ENCODE data around the gene SUV39H1.
"Not testable (repeated sequence)": the region's sequence is repeated elsewhere in the genome, so short reads cannot be mapped to it uniquely, and the experiment has no call there.

The SUV39H1 gene

DNA sequence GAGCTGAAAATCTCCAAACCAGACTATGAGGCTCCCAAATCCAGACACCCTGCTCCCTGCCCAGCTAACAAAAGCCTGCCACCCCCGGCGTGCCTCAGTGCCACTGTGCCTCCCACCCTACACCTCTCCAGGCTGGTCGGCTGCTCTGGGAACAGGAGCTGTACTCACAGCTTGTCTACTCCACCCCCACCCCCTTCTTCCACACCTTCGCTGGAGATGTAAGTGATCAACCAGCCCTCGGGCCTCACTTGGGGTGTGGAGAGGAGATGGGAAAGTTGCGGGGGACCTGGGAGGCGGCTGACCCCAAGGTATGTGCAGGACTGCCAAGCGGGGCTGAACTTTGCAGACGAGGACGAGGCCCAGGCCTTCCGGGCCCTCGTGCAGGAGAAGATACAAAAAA is 11.1 kb upstream of the SUV39H1 start:
- DNase-seq (ENCODE audit: low read depth in 2 of 2) = no peak

DNA sequence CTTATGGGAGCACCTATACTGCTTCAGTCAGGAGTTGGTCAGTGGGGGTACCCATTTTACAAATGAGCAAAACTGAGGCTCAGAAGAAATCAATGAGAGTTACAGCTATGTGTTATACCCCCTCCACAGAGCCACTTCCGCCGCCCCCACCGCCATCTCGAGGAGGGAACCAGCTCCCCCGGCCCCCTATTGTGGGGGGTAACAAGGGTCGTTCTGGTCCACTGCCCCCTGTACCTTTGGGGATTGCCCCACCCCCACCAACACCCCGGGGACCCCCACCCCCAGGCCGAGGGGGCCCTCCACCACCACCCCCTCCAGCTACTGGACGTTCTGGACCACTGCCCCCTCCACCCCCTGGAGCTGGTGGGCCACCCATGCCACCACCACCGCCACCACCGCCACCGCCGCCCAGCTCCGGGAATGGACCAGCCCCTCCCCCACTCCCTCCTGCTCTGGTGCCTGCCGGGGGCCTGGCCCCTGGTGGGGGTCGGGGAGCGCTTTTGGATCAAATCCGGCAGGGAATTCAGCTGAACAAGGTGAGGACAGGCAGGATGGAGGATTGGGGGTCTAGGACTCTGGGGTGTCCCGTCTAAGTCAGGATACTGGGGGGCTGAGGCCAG is 7.9 kb upstream of the SUV39H1 start:
- DNase-seq (ENCODE audit: low read depth in 2 of 2) = no peak

DNA sequence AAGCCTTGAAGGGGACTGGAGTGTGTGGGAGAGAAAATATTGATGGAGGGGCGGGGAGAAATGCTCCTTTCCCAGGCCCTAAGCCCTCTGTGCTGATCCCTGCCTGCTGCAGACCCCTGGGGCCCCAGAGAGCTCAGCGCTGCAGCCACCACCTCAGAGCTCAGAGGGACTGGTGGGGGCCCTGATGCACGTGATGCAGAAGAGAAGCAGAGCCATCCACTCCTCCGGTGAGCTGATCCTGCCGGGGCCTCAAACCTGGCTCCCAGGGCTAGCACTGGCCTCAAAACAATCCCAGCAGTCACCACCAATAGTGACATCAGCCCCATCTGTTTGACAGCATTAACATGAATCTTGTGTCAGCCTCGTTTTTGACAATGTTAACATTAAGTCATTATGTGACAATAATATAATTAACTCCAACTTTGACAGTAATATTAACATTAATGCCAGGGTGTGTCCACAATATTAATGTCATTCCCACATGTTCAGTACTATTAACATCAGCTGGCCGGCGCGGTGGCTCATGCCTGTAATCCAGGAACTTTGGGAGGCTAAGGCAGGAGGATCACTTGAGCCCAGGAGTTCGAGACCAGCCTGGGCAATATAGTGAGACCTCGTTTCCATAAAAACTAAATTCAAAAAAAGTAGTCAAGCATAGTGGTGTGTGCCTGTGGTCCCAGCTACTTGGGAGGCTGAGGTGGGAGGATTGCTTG is 7.2 kb upstream of the SUV39H1 start:
- DNase-seq (ENCODE audit: low read depth in 2 of 2) = no peak

DNA sequence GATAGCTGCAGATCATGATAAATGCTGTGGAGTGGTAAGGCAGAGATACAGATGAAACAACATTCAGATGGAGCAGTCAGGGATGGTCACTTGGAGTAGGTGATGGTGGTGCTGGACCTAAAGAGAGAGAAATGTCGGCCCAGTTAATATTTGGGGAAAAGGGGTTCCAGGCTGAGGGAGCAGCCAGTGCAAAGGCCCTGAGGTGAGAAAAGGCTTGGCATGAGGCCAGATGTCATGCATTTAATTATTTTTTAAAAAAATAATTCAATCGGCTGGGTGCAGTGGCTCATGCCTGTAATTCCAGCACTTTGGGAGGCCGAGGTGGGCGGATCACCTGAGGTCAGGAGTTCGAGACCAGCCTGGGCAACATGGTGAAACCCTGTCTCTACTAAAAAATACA is 4.8 kb upstream of the SUV39H1 start:
- not testable (repeated sequence) for DNase-seq (ENCODE audit: low read depth in 2 of 2)

DNA sequence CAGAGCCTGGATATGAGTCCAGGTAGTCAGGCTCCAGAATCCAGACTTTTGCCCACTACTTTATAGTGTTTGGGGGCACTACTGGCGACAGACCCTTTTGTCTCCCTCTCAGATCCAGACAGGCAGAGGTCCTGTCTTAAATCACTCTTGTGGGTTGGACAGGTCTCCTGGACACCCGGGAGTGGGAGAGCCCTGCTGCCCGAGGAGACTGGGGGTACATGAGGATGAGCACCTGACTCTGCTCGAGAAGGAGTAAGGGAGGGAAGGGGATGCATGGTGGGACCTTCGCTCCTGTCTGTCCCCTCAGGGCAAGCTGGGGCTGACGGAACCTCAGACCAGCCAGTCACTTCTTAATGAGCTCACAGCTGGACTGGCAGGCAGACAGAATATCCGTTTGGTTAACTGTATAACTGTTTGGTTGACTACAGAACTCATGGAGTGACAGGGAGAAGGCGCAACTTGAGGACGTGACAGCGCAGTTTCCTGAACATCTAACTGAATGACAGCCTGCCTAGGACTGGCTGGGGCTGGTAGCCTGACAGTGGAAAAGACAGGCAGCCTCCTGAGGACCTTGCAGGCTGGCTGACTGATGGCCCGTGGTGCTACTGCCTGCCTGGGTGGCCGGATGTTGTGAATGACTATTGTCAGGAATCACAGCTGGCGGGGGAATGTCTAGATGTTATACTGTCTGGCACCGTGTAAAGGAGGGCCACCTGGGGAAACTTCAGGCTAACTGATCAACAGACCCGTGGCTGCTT is 1.6 kb upstream of the SUV39H1 start:
- no peak for DNase-seq (ENCODE audit: low read depth in 2 of 2)

DNA sequence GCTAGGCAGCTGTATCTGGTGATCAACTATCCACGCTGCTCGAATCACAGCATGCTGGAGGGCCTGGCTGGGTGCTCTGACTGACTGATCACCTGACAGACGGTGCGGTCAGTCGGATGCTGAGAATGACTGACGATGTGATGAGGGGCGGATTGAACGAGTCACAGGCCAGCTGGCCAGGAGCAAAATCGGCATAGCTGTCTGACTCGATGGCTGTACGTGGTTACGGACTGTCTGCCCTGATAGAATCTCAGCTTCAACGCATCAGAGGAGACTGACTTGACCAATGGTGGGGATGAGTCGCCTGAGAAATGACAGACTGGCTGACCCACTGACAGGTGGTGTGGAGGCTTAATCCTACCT is 1.0 kb upstream of the SUV39H1 start:
- no peak for DNase-seq (ENCODE audit: low read depth in 2 of 2)

DNA sequence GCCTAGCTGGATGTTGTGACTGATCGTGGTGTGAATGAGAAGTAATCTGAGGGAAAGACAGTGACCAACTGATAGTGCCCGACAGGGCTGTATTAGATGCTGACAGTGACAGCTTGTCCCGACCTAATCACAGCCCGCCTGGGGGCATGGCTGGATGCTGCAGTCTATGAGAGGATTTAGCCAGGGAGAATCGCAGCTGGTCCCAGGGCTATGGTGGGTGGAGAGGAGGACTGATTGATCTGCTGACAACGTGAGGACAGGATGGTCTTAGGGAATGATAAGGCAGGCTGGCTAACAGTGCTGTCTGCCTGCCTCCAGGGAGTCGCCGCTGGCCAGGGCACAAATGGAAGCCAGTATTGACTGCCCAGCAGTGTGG is 621 bp upstream of the SUV39H1 start:
- no peak for DNase-seq (ENCODE audit: low read depth in 2 of 2)

DNA sequence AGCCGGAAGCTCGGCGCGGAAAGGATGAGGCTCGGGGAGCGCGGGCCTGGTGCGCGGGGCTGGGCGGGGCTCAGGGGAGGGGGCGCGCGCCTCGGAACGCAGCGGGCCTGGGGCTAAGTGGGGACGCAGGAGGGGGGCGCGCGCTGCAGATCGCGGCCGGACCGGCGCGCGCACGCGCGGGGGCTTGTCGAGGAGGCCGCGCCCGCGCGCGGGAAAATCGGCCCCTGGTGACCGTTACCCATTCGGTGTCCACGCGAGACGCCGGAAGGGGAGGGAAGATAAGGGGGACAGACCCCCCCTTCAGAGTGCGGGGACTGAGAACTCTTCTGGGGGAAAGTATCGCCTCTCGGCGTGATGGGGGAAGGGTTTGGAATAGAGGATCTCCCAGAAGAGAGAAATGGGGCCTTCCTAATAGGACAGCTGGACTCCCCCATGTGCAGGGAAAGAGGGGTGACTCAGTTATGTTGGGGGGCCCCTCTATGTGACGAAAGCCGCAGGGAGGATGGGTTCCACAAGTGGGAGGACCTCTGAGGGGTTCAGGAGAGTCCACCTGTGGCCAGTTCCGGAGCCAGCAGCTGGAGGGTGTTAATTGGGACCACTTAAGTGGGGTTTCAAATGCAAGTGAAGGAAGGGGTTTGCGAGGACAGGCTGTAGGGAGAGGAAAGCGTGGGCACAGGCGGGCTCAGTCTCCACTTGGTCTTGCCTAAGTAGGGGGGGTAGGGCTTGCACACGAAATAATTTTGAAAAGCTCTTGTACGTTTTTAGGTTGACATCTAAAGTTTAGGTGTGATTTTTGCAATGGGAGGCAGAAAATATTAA is 584 bp downstream of the SUV39H1 start:
- no peak for DNase-seq (ENCODE audit: low read depth in 2 of 2)

DNA sequence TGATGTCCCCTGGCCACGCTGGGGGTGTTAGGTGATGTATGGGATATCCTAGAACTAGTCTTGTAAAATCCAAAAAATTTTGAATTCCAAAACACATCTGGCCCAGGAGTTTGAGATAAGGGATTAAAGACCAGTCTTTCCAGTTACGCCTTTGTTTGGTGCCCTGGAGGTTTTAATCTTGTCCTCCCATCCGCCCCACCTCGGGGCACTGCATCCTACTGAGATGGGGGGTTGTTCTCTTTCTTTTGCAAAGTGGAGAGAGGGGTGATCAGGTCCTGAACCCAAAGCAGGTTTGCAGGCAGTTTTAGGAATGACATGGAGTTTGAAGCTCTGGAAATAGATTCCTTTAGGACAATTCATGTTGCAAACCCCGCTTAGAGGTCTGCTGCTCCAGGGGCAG is 1.8 kb downstream of the SUV39H1 start:
- no peak for DNase-seq (ENCODE audit: low read depth in 2 of 2)

DNA sequence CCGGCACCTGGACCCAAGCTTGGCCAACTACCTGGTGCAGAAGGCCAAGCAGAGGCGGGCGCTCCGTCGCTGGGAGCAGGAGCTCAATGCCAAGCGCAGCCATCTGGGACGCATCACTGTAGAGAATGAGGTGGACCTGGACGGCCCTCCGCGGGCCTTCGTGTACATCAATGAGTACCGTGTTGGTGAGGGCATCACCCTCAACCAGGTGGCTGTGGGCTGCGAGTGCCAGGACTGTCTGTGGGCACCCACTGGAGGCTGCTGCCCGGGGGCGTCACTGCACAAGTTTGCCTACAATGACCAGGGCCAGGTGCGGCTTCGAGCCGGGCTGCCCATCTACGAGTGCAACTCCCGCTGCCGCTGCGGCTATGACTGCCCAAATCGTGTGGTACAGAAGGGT is 3.7 kb downstream of the SUV39H1 start:
- DNase-seq (ENCODE audit: low read depth in 2 of 2) = no peak

DNA sequence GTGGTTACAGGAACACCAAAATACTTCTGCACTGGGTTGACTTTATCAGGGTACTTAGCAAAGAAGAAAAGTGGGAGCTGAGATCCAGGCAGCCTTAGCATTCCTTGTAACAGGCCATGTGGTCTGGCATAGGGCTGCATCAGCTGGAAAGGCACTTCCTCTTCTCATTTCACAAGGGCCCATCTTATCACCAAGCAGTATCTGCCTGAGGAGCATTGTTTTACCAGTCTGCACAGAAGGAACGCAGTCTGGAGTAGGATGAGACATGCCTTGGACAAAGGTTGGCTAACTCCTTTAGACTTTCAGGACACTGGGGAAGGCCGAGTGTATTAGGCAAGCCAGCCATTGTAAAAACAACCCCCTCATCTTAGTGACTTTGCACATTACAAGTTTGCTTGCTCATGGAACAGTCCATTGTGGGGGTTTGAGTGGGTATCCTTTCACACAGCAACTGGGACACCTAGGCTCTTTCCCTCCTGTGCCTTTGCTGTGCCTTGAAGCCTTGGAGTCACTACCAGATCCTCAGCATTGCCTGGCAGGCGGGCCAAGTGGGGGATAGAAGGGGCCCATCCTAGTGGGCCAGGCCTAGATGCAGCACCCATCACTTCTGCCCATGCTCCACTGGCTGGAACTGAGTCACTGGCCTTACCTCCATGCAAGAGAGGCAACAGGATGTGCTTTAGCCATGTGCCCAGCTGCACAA is 4.6 kb downstream of the SUV39H1 start:
- no peak for DNase-seq (ENCODE audit: low read depth in 2 of 2)

DNA sequence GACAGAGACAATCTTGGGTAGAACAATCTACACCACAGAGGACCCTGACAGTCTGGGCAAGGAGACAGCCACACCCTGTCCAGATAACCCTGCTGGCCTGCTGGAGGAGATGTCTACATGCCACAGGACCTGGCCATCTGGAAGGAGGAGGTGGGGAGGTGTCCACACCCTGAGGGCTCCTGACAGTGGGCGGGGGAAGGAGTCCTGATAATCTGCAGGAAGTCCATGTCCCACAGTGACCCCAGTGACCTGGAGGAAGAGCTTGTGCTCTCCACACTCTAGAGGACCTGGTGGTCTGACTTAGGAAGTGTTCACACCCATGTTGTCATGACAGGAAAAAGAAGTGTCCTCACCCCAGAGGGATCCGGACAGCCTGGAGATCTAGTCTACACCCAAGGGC is 5.5 kb downstream of the SUV39H1 start:
- no peak for DNase-seq (ENCODE audit: low read depth in 2 of 2)

DNA sequence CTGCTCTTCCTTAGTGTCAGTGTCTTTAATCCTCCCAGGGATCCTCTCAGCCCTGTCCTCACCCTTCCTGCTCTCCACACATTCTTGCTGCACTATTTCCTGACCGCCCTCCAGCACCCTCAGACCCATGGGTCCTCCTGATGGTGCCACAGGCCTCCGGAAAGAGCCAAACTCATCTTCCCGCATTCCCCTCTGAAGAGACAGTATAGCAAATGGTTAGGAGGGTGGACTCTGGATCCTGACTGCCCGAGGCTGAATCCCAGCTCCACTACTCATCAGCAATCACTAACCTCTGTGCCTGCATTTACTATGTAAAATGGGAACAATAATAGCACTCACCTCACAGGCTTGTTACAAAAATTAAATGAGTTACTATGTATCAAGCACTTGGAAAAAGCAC is 6.2 kb downstream of the SUV39H1 start:
- no peak for DNase-seq (ENCODE audit: low read depth in 2 of 2)

DNA sequence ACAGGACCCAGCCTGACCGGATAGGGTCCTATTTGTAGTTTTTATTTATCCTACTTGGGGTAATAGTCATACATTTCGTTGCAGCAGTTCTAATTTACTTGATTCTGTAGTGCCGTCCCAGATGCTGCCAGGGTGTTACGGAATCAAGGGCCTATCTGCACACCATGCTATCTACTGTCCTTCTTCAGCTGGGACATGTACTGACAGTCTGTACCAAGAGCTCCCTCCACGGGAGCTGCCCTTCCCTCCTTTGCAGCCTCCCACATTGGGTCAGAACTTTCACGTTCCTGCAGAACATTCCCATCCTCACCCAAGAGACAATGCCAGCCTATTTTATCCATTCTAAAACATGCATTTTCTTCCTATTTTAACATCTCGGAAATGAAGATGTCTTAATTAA is 6.7 kb downstream of the SUV39H1 start:
- DNase-seq (ENCODE audit: low read depth in 2 of 2) = no peak

DNA sequence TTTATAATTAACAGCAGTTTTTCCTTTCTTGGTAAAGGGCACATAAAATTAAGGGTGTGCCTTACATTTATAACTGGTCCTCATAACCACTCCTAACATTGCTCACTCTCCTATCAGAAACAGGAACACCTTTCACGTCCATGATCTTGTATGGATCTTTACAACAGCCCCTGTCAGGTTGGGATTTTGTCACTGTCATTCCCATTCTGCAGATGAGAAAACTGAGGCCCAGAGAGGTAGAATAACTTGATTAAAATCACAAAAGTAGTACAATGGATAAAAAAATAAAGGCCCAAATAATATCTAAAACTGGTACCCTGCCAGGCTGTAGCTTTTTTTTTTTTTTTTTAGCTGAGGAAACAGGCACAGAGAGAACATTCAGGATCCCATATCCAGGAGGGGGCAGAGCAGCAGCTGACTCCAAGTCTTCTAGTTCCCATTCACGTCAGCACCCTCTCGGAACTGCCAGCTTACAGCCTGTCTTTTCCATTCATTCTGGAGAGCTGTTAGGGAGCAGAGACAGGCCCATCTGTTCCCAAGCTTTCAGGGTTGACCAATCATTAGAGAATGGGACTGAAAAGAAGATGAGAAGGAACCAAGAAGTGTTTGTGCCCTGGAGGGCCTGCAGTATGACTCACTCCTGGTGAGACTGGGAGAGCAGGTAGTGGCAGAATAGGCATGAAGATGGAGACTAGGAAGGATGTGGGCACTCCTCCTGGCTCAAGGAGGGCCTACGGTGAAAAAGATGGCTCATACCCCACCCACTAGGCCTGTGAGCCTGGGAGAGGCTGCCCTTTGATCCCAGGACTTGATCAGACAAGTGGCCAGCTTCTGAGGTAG is 7.3 kb downstream of the SUV39H1 start:
- no peak for DNase-seq (ENCODE audit: low read depth in 2 of 2)

DNA sequence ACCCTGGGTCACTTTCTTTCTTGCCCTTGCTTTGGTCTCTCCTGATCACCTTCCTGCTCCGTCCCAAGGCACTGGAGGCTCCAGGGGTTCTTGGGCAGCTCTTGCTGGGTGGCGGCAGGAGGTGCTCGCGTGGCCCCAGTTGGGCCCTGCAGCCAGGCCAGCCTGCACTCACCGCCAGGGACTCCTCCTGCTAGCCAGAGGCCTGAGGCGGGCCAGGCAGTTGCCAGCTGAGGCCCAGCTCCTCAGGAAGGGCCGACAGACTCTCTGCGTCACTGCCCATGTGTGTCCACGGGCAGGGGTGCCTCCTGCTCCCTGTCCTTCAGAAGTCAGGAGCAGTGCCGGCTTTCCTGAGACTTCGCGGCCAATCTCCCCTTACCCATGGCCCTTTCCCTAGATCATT is 9.3 kb downstream of the SUV39H1 start:
- no peak for DNase-seq (ENCODE audit: low read depth in 2 of 2)

DNA sequence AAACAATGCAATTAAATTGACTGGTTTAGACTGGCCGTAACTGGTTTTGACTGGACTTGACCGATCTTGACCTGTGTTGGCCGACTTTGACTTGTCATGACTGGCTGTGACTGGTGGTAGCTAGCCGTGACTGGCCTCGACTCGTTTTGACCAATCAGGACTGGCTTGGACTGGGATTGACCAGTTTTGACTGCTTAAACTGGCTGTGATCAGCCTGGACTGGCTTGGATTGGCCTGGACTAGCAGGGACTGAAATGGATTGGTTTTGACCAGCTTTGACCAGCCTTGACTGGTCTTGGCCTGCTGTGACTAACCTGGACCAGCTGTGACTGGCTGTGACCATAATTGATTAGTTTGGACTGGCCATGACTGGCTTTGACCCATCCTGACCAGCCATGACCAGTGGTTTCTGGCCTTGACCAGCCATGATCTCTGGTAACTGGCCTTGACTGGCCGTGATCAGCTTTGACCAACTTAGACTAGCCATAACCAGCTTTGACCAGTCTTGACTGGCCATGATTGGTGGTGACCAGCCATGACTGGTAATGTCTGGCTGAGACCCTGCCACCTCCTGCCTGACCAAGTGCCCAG is 13.1 kb downstream of the SUV39H1 start:
- no peak for DNase-seq (ENCODE audit: low read depth in 2 of 2)

DNA sequence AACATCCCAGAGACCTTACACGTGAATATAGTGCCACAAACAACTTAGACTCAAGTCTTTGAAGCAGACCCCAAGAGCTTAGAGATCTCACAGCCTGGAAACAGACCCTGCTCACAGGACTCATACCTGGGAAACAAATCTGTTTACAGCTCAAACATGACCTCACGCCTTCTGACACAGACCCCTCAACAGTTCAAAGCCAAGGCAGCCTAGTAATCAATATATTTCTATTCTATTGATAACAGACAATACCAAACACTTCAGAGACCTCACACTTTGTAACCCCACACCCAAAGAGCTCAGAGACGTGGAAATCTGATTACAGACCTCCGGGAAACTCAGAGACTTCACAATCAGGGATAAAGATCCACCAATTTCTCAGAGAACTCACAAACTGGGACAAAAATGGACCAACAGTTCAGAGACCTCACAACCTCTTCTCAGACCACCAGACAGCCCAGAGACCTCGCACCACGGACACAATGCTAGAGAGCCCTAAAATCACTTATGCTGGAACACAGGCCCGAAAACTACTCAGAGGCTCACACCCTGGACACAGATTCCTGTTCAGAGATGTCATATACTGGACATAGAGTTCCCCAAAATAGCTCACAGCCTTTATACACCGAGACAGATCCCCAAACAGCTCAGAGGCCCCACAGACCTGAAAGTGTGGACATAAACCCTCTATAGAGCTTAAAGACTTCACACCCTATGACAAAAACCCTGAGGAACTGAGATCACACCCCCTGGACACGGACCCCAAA is 14.8 kb downstream of the SUV39H1 start:
- no peak for DNase-seq (ENCODE audit: low read depth in 2 of 2)

DNA sequence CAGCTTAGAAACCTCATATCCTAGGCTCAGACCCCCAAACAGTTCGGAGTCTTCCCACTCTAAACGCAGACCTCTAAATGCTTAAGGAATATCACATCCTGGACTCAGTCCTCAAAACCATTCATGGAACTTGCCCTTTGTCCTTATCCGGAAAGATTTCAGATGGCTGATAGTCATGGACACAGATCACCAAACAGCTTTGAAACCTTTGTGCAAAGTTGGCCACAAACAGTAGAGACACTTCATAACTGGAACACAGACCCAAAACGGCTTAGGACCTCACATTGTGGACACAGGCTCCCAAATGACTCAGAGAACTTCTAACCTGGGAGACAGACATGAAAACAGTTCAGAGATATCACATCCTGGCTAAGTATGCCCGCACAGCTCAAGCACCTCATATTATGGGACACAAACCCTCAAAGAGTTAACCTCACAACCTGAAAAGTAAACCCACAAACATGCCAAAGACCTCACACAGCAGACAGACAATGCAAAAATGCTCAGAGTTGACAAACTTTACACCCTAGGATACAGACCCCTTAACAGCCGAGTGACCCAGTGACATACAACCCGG is 15.5 kb downstream of the SUV39H1 start:
- DNase-seq (ENCODE audit: low read depth in 2 of 2) = no peak
